ENCODE measurements around the gene CD82.

DNA sequence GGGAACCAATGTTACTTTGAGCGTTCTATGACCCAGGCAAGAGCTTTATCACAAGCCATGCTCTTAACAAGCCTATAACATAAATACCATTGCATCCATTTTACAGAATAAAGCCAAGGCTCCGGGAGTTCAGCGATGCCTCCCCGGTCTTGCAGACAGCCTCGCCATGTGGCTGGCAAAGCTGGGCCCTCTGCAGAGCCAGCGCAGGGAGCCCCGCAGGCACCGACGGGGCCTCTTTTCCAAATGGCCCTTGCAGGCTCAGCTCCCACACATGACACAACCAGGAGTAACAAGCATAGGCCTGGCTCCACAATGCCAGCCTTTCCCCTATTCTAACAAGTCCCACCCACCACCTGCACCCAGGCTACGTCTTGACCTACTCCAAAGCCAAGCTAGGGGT lies 89.1 kb downstream of the CD82 start:
- TF ChIP-seq, protein P1, sequence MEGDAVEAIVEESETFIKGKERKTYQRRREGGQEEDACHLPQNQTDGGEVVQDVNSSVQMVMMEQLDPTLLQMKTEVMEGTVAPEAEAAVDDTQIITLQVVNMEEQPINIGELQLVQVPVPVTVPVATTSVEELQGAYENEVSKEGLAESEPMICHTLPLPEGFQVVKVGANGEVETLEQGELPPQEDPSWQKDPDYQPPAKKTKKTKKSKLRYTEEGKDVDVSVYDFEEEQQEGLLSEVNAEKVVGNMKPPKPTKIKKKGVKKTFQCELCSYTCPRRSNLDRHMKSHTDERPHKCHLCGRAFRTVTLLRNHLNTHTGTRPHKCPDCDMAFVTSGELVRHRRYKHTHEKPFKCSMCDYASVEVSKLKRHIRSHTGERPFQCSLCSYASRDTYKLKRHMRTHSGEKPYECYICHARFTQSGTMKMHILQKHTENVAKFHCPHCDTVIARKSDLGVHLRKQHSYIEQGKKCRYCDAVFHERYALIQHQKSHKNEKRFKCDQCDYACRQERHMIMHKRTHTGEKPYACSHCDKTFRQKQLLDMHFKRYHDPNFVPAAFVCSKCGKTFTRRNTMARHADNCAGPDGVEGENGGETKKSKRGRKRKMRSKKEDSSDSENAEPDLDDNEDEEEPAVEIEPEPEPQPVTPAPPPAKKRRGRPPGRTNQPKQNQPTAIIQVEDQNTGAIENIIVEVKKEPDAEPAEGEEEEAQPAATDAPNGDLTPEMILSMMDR (IDR thresholded peaks at IDR 0.05): no peak
- TF ChIP-seq POLR2A (IDR thresholded peaks at IDR 0.05): no peak
- no peak for TF ChIP-seq POLR2AphosphoS5 (IDR thresholded peaks at IDR 0.05)
